ENCODE results near the gene RNF113B. TPM values are rescaled to one million over a fixed set of nuclear protein-coding genes. Genes with fewer than 3 reads are reported as not detected.

The RNF113B gene
- not detected for total RNA-seq

DNA sequence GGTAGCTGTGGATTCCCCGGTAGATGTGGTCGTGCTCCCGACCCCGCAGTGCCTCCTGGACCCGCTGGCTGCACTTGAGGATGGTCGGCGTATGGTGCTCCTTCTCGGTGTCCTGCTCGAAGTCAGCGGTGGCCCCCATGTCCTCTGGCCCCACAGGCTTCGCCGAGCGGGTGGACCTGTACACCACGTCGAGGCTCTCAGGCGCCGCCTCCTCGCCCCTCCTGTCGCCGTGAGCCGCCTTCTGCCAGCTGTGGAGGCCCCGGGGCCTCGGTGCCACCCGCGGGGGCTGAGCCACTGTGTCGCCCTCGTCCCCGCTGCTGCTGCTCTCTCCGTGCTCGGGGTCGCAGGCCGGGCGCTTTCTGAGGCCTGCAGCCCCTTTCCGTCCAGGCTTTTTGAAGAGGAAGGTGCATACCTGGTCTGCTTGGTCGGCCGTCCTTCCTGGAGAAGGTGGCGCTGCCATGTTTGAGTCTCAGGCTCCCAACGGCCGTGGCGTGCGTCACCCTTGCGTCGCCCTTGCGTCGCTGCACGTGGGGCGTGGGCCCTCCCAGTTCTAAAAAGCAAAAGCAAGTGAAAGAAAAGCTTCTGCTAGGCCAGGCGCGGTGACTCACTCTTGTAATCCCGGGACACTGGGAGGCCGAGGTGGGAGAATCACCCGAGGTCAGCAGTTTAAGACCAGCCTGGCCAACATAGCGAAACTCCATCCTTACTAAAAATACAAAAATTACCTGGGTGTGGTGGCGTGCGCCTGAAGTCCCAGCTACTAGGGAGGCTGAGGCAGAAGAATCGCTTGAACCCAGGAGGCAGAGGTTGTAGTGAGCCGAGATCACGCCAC, at the start of gene RNF113B:
Gene RNF113B, minus strand, starts transcription at position 493 of the 832 bp plus-strand sequence. Its CDS starts 33 bp downstream, at position 460.
- DNase-seq: no peak

DNA sequence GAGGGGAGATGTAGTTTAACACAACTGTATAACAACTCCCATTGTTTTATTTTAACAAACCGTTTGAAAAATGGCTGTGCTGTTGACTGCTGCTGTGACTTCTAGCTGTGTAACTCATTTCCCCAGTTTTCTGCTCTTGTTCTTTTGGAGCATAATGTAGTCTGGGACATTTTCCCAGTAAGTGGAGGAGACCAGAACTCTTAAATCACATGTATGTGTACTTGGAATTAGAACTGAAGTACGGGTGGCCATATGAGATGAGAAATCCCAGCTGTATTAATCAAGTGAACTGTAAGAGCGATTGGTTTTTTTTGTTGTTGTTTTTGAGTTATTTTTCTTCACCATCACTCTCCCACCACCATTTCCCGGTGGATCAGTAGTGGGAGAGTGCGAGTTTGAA, 49.4 kb upstream of the RNF113B start:
- peak; percentile 41 for DNase-seq

DNA sequence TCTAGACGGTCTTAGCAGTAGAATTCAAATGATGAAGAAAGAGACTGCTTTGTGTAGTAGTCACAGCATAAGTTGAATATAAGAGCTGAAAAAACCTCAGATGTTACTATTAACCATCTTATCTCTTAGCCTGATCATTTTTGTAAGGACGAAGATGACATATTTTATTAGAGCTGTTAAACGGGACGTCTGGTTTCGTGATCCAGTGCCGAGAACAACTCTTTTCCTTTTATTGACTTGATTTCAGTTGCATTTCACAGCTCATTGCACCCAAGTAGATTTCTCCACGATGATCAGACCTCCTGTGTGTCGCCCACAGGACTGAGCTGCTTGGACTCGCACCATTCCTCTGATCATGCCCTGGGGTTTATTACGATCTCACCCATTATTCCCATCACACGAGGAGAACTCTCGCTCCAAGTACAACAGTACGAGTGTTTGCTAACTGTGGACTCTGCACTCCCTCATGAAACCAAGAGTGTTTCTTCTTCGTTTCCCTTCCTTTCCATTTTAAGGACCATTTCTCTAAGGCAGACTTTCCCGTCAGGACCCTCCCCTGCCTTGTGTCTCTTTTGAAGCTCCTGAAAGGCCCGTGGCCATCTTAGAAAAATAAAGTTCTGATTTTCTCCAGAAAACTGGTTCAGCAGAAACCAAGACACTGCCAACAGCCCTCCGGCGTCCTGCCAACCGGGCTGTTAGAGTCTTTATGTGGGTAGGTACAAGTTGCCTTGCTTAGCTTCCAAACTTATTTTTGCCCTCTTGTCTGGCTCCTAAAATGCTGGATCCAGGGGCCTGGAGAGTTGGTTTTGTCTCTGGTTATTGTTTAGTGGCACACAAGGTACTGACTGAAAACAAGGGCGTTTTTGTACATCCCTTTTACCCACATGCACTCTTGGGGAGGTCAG, 48.2 kb upstream of the RNF113B start:
- DNase-seq: no peak

DNA sequence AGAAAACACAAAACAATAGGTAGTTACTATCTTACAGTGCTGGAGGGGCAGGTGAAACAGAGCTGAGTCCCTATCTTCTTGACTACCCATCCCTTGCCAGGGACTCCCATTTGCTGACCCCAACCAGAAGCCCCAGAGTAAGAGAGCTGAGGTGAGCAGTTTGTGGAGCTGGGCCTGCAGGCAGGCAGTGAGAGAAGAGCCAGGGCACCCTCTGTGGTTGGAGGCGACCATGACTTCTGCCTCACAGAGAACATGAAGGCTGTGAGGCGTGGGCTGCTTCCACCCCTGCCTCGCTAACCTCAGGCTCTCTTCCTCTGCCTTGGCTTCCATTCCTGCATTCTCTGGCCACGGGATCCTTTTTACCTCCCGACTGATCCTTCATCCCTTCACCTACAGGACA, 47.5 kb upstream of the RNF113B start:
- DNase-seq: no peak

DNA sequence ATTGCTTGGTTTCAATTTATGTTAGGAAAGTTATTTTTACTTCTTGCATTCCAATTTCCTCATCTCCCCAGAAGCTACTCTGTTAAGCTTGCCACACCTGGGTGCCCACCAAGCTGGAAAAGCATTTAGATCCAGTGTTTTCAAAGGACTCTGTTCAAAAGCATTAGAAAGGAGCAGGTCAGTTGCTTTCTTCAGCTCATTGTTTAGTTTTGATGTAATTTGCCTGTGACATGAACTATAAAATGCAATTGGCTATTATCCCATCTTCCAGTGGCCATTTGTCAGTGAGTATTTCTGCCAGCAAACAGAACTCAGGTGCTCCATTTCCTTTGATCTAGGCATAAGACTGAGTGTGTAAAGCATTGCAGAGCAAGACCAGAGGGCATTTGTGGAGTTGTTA, 46.7 kb upstream of the RNF113B start:
- DNase-seq: no peak

DNA sequence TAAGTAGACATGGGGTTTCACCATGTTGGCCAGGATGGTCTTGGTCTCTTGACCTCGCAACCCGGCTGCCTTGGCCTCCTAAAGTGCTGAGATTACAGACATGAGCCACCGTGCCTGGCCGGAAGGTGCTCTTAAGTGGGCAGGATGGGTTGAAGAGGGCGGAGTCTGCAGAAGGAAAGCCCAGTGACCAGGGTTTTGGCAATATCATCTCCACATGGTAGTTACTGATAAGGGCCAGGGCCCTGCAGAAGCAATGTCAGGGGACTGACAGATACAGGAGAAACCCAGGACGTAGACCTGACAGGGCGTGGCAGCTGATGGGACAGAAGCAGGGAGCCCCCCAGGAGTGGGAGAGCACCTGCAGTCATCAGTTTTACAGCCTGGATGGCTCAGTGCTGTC, 45.7 kb upstream of the RNF113B start:
- DNase-seq: no peak

DNA sequence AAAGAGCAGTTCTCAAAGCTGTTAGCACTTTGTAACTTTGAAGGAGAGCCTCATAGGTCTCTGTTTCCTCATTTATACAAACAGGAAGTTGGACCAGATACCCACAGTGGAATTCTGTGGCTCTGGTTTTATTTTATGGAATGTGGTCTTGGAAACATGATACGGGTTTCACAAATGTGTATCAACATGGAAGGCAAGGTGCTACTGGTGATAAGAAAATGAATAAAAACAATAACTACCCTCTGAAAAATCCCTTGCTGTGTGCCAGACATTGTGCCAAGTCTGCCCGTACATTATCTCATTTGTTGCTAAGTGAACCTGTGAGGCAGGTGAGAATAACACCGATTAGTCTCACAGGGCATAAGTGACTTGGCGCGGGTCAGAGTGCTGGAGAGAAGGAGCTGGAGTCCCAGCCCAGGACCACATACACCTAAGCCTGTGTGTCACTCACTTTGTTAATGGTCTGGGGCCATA, 45.0 kb upstream of the RNF113B start:
- no peak for DNase-seq

DNA sequence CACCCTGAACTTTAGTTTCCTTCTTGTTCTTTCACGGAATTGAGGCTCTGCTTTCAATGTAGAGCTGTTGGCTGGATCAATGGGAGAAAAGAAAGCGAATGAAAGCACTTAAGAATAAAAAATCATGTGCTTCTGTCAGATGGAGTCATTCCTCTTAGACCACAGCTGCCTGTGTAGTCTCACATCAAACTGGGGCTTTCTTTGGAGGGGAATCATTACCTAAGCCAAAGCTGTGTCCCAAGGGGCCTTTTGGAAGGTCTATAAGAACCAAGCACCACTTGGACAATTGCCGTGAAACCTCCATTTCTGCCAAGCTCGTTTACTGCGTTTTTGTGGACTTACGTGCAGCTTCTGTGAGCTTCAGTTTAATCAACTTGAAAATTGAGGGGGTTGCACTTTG, 44.2 kb upstream of the RNF113B start:
- DNase-seq: peak; percentile 52

DNA sequence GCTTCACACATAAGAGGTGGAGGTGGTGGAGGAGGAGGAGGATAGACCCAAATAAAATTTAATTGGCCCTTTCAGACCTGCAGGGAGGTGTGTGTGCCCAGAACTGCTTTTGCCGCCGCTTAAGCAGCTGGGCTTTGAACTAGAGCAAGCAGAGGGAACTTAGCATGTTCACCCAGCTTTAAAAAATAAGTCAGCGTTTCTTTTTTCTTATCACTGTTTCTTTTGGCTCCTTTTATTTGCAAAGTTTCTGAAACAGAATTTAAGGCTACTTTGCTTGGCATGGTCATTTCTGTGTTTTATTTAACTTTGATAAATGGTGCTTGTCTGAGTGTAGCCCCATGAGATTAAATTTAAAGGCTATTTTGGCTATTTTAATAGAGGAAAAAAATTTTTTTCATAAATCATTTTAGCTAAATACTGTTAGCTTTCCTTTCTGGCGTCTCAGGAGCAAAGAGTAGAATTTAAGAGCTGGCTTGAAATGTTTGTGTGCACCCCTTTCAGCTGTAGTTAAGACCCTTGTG, 43.3 kb upstream of the RNF113B start:
- no peak for DNase-seq

DNA sequence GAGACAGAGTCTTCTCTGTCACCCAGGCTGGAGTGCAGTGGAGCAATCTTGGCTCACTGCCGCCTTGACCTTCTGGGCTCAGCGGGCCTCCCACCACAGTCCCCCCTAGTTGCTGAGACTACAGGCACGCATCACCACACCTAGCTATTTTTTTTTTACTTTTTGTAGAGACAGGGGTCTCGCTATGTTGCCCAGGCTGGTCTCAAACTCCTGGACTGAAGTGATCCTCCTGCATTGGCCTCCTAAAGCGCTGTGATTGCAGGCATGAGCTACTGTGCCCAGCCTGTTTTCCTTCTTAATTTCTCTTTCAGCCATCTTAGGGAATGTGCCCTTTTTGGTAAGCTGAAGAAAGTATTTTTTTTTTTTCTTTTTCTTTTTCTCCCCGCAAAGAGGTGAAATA, 42.6 kb upstream of the RNF113B start:
- no peak for DNase-seq

DNA sequence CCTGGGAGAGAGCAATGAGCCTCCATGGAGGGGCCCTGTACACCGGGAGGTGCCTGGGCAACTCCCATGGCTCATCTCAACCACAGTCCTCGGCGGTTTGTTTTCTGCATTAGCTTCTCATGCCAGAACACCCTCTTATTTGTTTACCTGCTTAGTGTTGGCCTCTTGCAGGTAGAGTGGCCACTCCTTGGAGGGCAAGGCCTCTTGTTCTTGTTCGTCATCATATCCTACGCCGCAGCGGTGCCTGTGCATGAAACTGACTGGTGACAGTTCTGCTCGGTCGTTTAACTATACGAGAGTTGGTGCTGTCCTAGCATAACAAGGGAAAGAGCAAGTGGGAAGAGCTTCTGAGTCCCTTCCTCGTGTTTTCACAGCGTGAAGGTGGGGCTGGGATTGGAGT, 40.5 kb upstream of the RNF113B start:
- no peak for DNase-seq

DNA sequence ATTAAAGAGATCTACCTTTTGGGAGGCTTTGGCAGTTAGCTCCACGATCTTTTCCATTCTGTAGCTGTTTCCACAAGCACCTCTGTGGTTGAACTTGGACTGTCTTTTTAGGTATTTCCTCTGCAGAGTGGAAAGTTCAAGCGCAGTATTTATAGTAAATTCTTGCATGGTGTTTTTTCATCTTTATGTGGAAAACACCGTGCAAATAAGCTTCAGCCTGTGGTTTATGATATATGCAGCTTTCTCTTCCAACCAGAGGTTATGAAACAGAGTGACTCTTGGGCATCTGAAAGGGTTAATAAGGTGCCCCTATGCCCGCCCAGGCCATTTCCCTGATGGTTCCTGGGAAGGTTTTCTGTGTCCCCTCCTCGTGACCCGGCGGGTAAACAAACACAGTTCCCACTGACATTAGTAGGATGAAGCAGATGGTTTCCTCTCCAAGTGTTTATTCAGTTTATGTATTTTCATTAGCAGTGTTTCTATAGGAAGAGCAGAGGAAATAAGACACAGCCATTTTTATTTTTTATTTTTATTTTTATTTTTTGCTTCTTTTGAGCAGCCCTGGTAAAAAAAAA, 39.7 kb upstream of the RNF113B start:
- DNase-seq: no peak

DNA sequence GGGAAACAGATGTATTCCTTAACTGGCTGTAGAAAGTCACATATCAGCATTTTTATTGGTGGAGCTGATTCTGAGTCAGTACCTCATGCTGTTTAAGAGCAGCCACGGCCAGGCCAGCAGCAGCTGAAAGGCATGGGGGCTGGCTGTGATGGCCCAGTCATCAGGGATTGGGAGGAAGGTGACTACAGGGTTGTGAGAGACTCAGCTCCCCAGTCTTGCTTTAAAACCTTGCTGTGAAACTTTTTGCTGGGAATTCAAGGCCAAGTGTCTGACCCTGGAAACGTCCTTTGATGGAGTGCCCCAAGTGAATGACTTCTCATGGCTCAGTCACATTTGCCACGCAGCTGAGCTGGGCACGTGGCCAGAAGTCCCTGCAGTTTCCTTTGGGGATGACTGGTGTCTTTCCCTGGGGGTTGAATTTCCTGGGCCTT, 39.1 kb upstream of the RNF113B start:
- no peak for DNase-seq

DNA sequence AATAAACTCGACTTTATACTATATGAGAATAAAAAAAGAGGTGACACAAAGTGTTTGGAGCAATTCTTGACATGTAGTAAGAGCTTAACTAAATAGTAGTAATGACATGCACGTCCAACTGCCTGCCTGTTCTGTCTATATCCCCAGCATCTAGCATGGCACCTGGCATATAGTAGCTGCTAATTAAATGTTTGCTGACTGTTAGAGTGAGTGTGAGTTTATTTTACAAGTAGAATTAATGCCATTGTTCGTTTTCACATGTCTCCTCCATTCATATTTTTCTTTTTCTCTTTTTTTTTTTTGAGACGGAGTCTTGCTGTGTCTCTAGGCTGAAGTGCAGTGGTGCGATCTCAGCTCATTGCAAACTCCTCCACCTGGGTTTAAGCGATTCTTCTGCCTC, 38.4 kb upstream of the RNF113B start:
- DNase-seq: no peak

DNA sequence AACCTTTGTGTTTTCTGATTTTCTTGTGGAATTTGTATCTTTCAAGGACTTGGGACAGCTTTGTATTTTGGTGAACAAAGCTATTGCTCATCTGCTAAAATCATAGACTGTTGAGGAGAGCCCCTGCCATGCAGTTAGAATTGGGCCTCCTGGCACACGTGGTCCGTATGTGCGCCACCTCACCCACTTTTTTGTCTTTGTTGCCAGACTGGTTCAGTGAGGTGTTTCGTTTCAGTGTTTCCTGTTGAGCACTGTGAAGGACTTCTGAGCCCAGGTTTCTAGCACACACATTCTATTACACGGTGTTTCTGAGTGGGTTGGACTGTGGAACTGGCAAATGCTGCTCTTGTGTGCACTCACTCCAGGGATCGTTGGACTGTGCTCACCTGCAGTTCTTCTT, 37.6 kb upstream of the RNF113B start:
- no peak for DNase-seq

DNA sequence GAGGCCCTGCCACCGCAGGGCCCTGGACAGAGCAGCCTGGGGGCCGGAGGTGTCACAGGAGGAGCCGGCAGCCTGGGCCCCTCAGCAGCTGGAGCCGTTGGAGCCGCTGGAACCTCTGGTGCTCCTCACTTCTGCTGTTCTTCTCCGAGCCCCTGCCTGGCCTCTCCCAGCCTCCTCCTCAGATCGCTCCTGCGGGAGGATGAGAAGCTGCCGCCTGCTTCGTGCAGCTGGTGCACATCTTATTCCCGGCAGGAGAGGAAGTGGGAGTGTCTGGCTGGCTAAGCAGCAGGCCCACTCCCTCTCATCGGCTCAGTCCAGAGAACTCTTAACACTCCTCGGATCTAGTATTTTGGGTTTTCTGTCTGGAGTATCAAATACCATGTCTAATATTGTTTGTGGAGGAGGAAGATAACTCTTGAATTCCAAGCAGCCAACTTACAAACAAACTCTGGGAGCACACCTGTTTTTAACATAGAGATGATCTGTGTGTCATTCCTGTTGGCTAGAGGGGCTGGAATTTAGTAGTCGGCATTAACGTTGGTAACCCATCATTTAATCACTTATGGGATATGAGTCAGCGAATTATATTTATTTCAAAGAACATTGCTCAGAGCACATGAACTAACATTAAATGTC, 37.1 kb upstream of the RNF113B start:
- peak; percentile 31 for DNase-seq

DNA sequence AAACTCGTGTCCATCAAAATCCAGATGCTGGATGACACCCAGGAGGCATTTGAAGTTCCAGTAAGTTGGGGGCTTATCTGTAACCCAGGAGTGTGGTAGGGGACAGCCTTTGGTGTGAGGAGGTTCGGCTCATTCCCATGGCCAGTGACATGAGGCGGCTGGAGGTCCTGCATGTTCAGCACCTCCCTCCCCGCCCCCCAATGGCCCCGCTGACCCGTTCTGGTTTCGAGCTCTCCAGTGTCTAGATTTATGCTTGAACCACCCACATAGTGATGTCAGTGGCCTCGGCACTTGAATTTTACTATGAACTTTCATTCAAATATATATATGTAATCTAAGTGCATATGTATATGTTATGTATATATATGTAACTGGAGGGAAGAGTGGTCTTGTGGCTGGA, 36.3 kb upstream of the RNF113B start:
- DNase-seq: no peak

DNA sequence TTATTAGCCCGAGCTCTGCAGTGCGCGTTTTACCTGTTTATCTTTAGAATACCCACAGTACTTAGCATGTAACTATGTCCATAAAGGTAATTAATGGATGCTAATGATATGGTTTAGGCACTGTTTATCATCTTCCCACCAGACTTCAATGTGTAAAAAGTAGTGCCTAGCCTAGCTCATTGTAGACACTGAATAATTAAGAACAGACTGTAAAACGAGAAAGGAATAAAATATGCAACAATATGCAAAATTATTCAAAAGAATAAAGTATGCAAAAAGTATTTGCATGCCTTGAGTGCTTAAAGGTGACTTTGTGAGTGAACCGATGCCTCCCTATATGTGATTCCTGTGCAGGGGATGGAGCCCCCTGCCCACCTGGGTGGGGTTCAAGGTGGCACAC, 35.7 kb upstream of the RNF113B start:
- no peak for DNase-seq

DNA sequence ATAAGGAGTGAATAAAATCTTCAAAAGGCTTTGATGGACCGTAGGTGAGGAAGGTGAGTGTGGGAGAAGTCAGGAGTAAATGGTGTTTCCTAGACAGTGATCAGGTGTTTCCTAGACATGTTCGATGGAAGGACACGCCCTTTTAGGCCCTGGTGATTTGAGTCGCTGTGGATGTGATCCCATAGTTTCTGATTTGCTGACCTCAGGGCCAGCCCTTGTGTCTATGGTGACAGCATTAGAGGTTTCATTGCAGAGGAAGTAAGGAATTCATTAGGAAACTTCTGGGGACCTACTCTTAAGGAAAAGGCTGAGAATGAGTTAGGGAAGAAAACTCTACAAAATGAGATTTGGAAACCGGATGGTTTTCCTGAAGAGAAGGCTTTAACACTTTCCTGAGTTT, 31.5 kb upstream of the RNF113B start:
- DNase-seq: no peak

DNA sequence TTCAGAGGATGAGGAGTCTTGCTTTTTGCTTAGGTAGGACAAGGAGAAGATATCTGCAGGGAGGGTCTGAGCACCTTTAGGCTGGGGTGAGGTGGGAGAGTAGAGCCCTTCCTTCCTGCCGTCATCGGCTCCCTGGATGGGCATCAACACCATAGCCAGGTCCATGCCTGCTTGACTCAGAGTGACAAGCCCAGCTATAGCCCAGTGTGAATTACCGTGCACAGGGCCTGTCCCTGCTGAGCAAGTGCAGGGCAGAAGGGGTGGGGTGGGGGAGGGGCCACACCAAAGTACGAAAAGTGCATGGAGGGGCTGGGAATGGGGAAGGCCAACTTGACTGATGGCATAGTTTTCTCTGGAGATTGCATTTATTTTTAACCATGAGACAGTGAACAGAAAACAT, 30.3 kb upstream of the RNF113B start:
- no peak for DNase-seq

DNA sequence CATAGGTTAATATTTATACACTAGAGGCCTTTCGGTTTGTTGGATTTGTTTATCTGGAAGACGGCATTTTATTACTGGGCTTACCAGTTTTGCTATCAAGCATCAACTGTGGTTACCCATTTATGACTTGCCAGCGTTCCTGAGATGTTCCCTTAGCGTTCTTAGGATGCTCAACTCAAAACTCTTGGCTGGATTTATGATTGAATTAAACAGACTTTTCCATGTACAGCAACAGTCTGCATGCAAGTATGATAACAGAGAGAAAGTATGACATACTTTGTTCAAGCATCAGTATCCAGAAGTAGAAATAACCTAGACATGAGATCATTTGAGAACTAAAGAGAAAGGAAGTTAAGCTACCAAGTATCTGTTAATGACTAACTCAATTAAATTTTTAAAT, 29.9 kb upstream of the RNF113B start:
- peak; percentile 51 for DNase-seq

DNA sequence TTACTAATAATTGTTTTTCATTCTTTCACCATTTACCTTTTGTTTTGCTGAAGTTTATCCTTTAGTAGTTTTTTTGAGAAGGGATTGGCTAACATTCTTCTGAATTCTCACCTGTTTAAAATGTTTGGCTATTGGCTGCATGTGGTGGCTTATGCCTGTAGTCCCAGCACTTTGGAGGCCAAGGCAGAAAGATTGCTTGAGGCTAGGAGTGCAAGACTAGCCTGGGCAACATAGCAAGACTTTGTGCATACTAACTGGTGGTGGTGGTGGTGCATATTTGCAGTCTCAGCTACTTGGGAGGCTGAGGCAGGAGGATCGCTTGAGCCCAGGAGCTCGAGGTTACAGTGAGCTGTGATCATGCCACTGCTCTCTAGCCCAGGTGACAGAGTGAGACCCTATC, 27.5 kb upstream of the RNF113B start:
- DNase-seq: no peak
